HUDEP-2 (cell line): ENCODE results near the gene ZBTB40.

Source experiments
- DNase-seq, 76 experiments: peaks; one replicate each; lab custom pipeline; 2025; ENCODE audit not compliant: unreplicated experiment in 76 of 76; lab: John Stamatoyannopoulos, UW

The ZBTB40 gene

GRCh38 chr1:22578732-22579361 is 127.2 kb downstream of the ZBTB40 start:
- DNase-seq: no peak

GRCh38 chr1:22579541-22580155 is 128.0 kb downstream of the ZBTB40 start:
- no peak for DNase-seq
